Epithelial cell of prostate (primary cell): ENCODE data around the gene MAP3K10.

Source experiments
- DNase-seq: peaks from one replicate; pipeline ENCODE4 v3.0.0-alpha.2; 2011; ENCODE audit warnings: low read depth, low spot score
- H3K27ac ChIP-seq: fragments of 450-650 bp; 2 replicates; pipeline ENCODE4 v1.5.1; 2017; ENCODE audit warnings: mild to moderate bottlenecking

Gene MAP3K10

DNA sequence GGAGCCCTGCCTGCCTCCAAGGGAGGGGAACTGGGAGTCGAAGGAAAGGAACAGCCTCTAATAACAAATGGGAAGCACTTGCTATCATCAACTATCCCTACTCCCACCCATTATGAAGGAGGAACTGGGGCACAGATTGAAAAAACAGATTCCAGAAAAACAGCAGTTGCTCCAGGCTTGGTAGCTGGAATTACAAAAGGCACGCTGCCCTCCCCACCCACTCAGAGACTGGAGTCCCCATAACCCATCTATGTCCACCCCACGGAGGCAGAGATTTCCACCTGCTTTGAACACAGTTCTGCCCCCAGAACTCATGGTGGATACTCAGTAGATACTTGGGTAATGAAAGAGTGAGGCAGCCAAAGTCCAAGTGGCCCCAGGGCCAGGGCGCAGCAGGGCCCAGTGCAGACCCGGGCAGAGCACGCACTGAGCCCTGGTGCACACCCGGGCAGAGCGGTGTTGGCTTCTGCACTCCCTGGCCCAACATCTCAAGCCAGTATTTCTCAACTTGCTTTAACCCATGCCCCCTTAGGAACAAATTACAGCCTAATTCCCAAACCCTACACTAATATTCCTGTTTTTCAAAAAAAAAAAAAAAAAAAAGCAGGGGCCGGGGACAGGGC lies 54.4 kb downstream of the MAP3K10 start:
- H3K27ac ChIP-seq: no peak overlapping the region

DNA sequence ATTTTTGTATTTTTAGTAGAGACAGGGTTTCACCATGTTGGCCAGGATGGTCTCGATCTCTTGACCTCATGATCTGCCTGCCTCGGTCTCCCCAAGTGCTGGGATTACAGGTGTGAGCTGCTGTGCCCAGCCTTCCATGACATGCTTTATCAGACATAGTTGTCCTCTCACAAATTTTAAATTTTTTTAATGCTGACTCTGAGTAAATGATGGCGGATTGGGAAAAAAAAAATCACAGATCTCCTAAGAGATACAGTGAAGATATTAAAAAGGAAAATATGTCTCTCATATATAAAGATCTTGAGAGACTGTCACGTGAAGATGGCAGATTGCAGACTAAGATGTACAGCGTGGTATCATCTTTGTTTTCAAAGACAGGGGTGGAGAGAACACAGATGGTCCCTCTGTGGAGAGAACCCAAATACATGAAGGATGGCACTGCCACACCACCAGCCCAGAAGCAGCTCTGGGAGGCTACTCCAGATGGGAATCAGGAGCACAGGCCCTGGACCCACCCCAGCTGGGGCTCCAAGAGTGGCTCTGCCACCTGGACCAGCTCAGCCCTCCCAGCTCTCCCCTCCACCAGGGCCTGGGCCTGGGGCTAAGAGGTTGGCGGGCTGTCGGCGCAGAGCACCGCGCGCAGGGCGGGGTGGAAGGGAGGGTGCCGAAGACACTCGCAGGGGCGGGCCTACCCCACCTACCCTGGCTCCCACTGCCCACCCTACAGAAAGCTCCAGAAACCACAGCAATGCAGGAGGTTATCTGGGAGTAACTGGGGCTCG lies 55.3 kb downstream of the MAP3K10 start:
- DNase-seq: no peak
- no peak overlapping the region for H3K27ac ChIP-seq

More for the DNA sequence above, 54.4 kb downstream of the MAP3K10 start:
- DNase-seq: no peak

- no peak overlapping the region for H3K27ac ChIP-seq
- DNase-seq: no peak
These were observed 56.0 kb downstream of the MAP3K10 start for GRCh38 chr19:40247178-40247577.

DNA sequence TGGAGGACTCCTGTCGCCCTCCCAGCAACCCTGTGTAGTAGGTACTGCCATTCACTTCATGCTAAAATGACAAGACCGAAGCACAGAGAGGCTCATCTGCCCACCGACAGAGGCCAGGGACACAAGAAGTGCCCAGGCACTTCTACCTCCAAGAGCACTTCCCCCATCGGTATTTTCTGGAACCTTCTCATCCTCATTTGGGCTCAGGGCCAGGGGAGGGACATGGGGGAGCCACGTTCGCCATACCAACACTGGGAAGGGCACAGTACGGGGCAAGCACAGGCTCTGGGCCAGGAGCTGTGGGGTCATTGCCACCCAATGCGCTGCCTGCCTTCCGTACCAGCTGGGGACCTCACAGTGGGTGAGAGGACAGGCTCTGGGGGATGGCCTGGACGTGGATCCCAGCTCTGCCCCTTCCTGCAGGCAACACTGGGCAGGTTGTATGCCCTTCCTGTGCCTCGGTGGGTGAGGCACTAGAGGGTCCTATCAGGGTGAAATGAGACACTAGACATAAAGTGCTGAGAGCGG lies 56.6 kb downstream of the MAP3K10 start:
- H3K27ac ChIP-seq: no peak overlapping the region
- DNase-seq: no peak

DNA sequence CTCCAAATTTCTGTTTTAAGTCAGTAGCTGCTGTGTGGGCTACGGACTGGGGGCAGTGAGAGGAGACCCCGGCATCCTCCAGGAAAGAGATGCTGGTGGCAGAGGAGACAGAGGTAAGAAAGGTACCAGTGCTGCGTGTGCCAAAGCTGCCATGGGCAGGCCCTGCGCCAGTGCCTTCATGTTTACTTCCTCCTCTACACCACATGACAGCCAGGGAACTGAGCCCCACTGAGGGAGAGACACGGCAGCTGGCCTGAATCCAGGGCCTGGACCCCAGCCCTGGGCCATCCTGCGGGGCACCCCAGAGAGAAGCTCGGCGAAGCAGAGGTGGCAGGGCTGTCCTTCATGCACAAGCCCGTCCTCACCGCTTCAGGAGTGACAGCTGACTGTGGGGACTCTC lies 58.0 kb downstream of the MAP3K10 start:
- no peak overlapping the region for H3K27ac ChIP-seq
- DNase-seq: no peak

GRCh38 chr19:40249781-40250180 lies 58.6 kb downstream of the MAP3K10 start:
- H3K27ac ChIP-seq: no peak overlapping the region
- no peak for DNase-seq

DNA sequence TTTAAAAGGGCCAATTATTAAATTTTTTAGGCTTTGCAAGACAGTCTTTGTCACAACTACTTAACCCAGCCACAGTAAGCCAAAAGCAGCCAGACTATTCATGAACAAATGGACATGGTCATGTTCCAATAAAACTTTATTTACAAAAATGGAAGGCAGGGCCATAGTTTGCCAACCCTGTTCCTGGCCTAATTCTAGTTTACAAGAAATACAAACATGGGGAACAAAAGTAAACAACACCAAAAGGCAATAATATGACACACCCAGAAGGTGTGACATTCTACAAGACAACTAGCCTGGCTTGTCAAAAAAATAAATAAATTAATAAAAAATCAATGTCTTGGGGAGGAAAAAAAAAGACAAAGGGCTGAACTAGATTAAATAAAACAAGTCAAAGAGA lies 60.0 kb downstream of the MAP3K10 start:
- no peak overlapping the region for H3K27ac ChIP-seq
- DNase-seq: no peak

DNA sequence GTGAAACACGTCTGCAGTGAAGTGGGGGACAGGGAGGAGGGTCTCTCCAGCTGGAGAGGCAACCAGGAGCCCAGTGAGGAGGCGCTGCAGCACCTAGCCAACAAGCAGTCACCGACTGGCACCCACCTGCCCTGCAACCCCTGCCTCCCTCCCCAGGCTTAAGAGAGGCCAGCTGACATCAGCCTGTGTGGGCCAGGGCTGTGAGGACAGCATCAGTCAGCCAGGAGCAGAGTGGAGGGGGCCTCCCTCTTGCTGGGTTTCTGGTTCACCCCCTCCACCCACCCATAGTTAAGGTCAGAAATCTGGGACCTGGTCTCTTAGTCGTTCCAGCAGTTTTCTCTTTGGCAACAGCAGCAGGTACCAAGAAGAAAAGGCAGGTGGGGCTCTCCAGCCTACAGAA lies 60.8 kb downstream of the MAP3K10 start:
- no peak for DNase-seq
- no peak overlapping the region for H3K27ac ChIP-seq

GRCh38 chr19:40252395-40252794 lies 61.2 kb downstream of the MAP3K10 start:
- DNase-seq: no peak
- H3K27ac ChIP-seq: no peak overlapping the region

DNA sequence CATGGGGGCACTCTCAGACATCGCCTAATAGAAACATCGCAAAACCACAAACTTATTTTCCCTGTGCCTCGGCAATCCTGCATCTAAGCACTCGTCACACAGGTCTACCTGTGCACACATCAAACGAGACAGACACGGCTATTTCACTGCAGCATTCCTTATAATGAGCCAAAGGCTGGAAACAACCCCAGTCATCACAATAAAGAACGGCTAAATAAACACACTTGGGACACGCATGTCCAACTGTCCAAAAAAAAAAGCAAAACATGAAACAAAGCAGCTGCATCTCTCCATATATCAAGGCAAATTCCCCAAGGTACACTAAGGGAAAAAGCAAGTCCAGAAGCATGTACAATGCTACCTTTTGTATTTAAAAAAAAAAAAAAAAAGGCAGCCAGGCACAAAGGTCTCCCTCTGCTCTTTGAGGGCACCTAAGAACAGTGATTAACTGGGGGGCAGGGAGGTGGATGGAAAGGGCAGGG lies 62.4 kb downstream of the MAP3K10 start:
- no peak for DNase-seq
- H3K27ac ChIP-seq: no peak overlapping the region

DNA sequence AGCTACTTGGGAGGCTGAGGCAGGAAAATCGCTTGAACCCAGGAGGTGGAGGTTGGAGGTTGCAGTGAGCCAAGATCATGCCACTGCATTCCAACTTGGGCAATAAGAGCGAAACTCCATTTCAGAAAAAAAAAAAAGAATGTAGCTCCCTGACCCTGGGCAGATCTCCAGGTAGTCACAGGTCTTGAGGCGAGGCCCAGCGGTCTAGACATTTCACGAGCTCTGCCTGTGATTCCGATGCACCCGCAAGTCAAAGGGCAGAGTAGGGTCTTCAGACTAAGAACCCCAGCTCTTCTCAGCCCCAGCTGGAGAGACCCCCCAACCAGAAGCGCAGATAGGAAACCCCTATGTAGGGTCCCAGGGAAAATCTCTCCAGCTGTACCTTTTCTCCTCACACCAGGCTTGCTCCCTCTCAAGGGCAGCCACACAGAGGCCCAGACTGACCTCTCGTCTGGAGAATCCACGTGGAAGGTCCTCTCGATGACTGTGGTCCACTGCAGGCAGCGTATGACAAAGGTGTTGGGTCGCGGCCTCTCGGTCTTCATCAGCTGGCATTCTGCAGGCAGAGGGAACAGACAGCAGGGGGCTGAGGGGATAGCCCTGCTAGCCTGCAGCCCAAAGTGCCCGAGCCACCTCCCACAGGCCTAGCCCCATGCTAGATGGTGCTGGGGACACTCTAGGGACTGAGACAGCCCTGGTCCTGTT lies 63.6 kb downstream of the MAP3K10 start:
- no peak for DNase-seq
- no peak overlapping the region for H3K27ac ChIP-seq

GRCh38 chr19:40255619-40256166 lies 64.5 kb downstream of the MAP3K10 start:
- H3K27ac ChIP-seq: no peak overlapping the region
- DNase-seq: no peak

- no peak for DNase-seq
- peak overlapping the region; percentile 18 for H3K27ac ChIP-seq
These were observed 65.3 kb downstream of the MAP3K10 start for GRCh38 chr19:40256512-40256911.

DNA sequence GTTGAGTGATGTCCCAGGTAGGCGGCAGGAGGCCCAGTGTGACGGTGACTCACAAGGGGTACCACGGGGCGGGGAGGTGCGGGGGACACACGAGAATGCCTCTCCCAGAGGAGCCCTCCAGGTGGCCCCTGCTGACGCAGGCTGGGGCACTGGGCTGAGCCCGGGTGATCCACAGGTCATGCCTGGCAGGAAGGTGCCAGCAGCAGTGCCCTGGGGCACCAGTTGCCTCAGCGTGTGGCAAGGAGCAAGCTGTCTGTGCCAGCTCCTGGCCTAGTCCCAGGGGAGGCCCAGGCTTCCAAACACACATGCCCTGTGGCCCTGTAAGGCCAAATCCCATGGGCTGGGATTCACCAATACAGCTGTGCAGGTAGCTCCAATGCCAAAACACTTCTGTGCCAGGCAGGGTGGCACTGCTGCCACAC lies 65.9 kb downstream of the MAP3K10 start:
- H3K27ac ChIP-seq: peak overlapping the region; percentile 18
- peak; percentile 14 for DNase-seq

GRCh38 chr19:40261631-40262030 lies 70.4 kb downstream of the MAP3K10 start:
- DNase-seq: no peak
- no peak overlapping the region for H3K27ac ChIP-seq

GRCh38 chr19:40262422-40262821 lies 71.2 kb downstream of the MAP3K10 start:
- no peak for DNase-seq

DNA sequence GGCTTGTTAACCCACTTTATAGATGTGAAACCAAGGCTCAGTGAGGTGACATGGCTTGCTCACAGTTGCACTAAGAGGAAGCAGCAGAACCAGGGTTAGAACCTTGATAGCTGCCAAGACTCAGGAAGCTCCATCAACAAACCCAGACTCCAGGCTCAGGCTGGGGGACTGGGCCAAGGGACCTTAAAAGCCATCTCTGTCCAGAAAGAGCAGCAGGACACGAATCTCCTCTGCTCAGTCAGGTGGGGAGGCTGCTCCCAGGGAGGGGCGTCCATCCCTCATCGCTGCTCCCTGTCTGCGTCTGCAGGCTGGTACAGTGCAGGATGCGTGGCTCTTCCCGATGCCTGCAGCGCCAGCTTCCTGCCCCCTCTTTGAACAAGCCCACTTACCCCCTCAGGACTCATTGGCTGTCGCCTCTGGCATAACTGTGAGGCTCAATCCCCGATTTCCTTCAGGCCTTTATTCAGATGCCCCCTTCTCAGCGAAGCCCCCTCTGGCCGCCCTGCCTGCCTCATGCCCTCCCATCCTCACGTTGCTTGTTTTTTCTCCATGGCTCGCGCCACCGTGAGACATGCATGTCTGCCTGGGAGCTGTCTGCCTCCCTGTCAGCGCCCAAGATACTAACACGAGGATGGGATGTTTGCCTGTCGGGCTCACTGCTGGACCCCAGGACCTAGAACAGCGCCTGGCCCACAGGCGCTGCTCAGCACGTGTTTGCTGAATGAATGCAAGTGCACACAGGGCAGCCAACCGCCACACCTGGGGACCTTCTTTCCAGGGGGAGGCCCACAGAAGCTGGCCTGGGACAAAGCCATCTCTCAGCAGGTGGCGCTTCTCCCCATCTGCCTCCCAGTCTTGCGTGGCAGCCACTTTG lies 72.5 kb downstream of the MAP3K10 start:
- H3K27ac ChIP-seq: no peak overlapping the region
- DNase-seq: no peak

More at GRCh38 chr19:40262422-40262821, 71.2 kb downstream of the MAP3K10 start:
- no peak overlapping the region for H3K27ac ChIP-seq

DNA sequence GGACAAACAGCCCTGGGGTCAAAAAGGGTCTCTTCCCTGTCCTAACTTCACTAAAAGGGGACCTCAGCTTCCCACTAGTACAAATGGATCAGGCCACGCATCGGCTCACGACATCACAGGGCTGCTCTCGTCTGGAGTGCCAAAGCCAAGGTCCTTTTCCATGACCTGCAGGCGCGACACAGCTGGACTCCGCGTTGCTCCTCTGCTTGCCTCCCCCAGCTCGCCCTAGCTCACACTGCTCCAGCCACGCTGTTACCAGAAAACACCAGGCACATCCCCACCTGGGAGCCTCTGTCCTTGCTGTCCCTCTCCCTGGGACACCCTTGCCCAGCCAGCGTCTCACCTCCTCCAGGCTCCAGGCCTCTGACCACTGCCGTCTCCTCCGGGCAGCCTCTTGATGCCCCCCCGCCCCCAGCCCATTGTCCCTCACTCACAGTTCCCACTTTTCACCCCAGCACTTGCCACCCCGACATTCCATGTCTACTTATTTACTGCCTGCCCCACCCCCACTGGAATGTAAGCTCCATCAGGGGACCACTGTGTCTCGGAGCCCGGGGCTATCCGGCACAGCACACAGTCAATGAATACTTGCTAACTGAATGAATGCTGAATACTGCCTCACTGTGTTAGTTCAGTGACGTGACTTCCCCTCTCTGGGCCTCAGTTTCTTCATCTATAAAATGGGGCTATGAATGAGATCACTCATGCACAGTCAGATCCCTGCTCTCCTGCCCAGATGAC lies 73.3 kb downstream of the MAP3K10 start:
- H3K27ac ChIP-seq: no peak overlapping the region
- DNase-seq: no peak
